ENCODE measurements around the gene TNPO1. TPM values are rescaled to one million over a fixed set of nuclear protein-coding genes. Genes with fewer than 3 reads are reported as not detected.

TNPO1 gene
- total and polyA plus RNA-seq, 2 of the 8 experiments (the other 6 are each of a cell fraction or from before 2014, with no cell fraction given), result 38.5 to 211 TPM

GRCh38 chr5:72959257-72959656 lies 142.8 kb downstream of the TNPO1 start (continued):
- TF ChIP-seq MAX (IDR thresholded peaks at IDR 0.05) (no peak), CHD7 (IDR thresholded peaks at IDR 0.05; ENCODE audit: insufficient replicate concordance, low read length) (no peak)

Measured in H1 (cell line).